ENCODE data around the gene ADGRE3. TPM values are rescaled to one million over a fixed set of nuclear protein-coding genes. Genes with fewer than 3 reads are reported as not detected.

ADGRE3 gene
- total RNA-seq, 1 donor from 2014 or later = not detected

DNA sequence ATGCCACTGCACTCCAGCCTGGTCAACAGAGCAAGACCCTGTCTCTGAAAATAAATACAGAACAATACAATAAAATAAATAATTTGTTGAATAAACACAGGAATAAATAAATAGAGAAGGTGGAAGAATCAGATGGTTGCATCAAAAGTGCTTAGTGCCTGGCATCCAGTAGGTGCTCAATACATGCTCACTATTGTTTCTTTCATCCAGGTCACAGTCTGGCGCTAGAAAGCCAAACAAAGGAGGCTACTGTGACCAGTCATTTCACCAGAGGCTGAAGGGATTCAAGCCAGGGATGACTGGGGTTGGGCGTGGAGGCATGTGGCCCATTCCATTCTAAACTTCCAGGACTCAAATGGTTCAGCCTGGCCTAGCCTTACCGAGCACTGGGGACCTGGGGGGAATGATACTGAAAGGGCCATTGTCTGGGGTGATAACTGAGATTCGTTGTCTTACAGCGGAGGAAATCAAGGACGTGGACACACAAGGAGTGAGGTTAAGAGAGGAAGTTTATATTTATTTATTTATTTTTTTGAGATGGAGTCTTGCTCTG, 99.1 kb downstream of the ADGRE3 start:
- Mint-ChIP-seq H3K4me1 (ENCODE audit: low read depth, unreplicated experiment) (peaks cover 7% of the 10 kb centered on the region), H3K36me3 (ENCODE audit: unreplicated experiment) (no peaks in the 10 kb centered on the region), H3K9me3 (ENCODE audit: unreplicated experiment) (peaks cover 9% of the 10 kb centered on the region), H3K27me3 (ENCODE audit: unreplicated experiment) (peaks cover 4% of the 10 kb centered on the region), H3K27ac (ENCODE audit: unreplicated experiment) (no peak overlapping the region), H3K4me3 (ENCODE audit: unreplicated experiment) (no peak overlapping the region)
- DNase-seq = no peak
- TF ChIP-seq, protein P1, sequence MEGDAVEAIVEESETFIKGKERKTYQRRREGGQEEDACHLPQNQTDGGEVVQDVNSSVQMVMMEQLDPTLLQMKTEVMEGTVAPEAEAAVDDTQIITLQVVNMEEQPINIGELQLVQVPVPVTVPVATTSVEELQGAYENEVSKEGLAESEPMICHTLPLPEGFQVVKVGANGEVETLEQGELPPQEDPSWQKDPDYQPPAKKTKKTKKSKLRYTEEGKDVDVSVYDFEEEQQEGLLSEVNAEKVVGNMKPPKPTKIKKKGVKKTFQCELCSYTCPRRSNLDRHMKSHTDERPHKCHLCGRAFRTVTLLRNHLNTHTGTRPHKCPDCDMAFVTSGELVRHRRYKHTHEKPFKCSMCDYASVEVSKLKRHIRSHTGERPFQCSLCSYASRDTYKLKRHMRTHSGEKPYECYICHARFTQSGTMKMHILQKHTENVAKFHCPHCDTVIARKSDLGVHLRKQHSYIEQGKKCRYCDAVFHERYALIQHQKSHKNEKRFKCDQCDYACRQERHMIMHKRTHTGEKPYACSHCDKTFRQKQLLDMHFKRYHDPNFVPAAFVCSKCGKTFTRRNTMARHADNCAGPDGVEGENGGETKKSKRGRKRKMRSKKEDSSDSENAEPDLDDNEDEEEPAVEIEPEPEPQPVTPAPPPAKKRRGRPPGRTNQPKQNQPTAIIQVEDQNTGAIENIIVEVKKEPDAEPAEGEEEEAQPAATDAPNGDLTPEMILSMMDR (IDR thresholded peaks at IDR 0.05; ENCODE audit: partially characterized antibody, unreplicated experiment) = no peak

- Mint-ChIP-seq H3K36me3 (ENCODE audit: unreplicated experiment) (no peaks in the 10 kb centered on the region), H3K27ac (ENCODE audit: unreplicated experiment) (peak within 1 kb of the TSS; percentile 87), H3K9me3 (ENCODE audit: unreplicated experiment) (no peaks in the 10 kb centered on the region), H3K4me3 (ENCODE audit: unreplicated experiment) (peak within 1 kb of the TSS; percentile 94), H3K27me3 (ENCODE audit: unreplicated experiment) (peaks cover 8% of the 10 kb centered on the region), H3K4me1 (ENCODE audit: low read depth, unreplicated experiment) (peaks cover 11% of the 10 kb centered on the region)
- DNase-seq = peak; percentile 88
- TF ChIP-seq, protein P1 (IDR thresholded peaks at IDR 0.05; ENCODE audit: partially characterized antibody, unreplicated experiment) = no peak
Observed at GRCh38 chr19:14571695-14572490, 102.8 kb downstream of the ADGRE3 start, which contains the start of gene NDUFB7. TSS of gene NDUFB7 (minus strand) at chr19:14572066. CDS start at chr19:14572000, 66 bp downstream.

DNA sequence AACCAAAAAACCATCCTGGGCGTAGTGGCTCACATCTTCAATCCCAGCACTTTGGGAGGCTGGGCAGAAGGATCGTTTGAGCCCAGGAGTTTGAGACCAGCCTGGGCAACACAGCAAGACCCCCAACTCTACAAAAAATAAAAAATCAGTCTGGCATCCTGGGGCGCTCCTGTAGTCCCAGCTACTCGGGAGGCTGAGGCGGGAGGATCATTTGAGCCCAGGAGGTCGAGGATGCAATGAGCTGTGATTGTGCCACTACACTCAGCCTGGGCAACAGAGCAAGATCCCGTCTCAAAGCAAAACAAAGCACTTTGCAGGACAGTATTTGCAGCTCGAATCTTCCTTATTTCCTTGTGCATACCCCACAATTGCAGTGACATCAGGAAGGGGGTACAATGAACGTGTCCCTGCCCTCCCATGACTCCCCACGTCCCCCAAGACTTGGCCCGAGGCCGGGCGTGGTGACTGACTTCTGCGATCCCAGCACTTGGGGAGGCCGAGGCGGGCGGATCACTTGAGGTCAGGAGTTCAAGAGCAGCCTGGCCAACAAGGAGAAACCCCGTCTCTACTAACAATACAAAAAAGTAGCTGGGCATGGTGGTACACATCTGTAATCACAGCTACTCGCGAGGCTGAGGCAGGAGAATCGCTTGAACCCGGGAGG, 103.6 kb downstream of the ADGRE3 start:
- Mint-ChIP-seq H3K36me3 (ENCODE audit: unreplicated experiment) (no peaks in the 10 kb centered on the region), H3K9me3 (ENCODE audit: unreplicated experiment) (no peaks in the 10 kb centered on the region), H3K27ac (ENCODE audit: unreplicated experiment) (peak overlapping the region; percentile 87), H3K4me3 (ENCODE audit: unreplicated experiment) (peak overlapping the region; percentile 94), H3K4me1 (ENCODE audit: low read depth, unreplicated experiment) (peaks cover 11% of the 10 kb centered on the region), H3K27me3 (ENCODE audit: unreplicated experiment) (peaks cover 8% of the 10 kb centered on the region)
- no peak for DNase-seq
- TF ChIP-seq, protein P1 (IDR thresholded peaks at IDR 0.05; ENCODE audit: partially characterized antibody, unreplicated experiment) = no peak

Other genes with a start within 250 kb of the ADGRE3 start
- gene PKN1, start 241.5 kb downstream of the ADGRE3 start, total RNA-seq (ENCODE audit: unreplicated experiment) = 117 TPM
- gene PTGER1, start 199.5 kb downstream of the ADGRE3 start, total RNA-seq (ENCODE audit: unreplicated experiment) = 2.0 TPM
- gene GIPC1, start 178.7 kb downstream of the ADGRE3 start, total RNA-seq (ENCODE audit: unreplicated experiment) = 53.4 TPM
- gene DNAJB1, start 156.4 kb downstream of the ADGRE3 start, total RNA-seq (ENCODE audit: unreplicated experiment) = 53.9 TPM
- 102 TPM for gene TECR, start 145.2 kb downstream of the ADGRE3 start, total RNA-seq (ENCODE audit: unreplicated experiment)
- 145 TPM for gene NDUFB7, start 102.8 kb downstream of the ADGRE3 start, total RNA-seq (ENCODE audit: unreplicated experiment)
- not detected for gene CLEC17A, start 91.8 kb downstream of the ADGRE3 start, total RNA-seq (ENCODE audit: unreplicated experiment)
- gene ZNF333, start 15.2 kb upstream of the ADGRE3 start, total RNA-seq (ENCODE audit: unreplicated experiment) = 32.9 TPM
- 0.66 TPM for gene ADGRE2, start 103.7 kb upstream of the ADGRE3 start, total RNA-seq (ENCODE audit: unreplicated experiment)
- gene OR7A5, start 160.3 kb upstream of the ADGRE3 start, total RNA-seq (ENCODE audit: unreplicated experiment) = not detected
- not detected for gene OR7C1, start 160.3 kb upstream of the ADGRE3 start, total RNA-seq (ENCODE audit: unreplicated experiment)
- gene OR7A10, start 174.1 kb upstream of the ADGRE3 start, total RNA-seq (ENCODE audit: unreplicated experiment) = not detected
- not detected for gene OR7A17, start 211.3 kb upstream of the ADGRE3 start, total RNA-seq (ENCODE audit: unreplicated experiment)